Muscle of arm (tissue), 12 donors: Measurements from ENCODE around the gene TTLL11. TPM values are rescaled to one million over a fixed set of nuclear protein-coding genes. Genes with fewer than 3 reads are reported as not detected.

Experiments used
- DNase-seq: peaks from one replicate; pipeline ENCODE4 v3.0.0-alpha.2; 2013
- polyA plus RNA-seq, 12 donors: library from polyadenylated mRNA; unstranded; fragments of 120-200 nt; gene quantifications; one replicate each; pipeline ENCODE4 v1.2.1, GENCODE V29; 2013; ENCODE audit not compliant: insufficient read length in 12 of 12

The TTLL11 gene
- polyA plus RNA-seq, 12 donors: 13.0 to 36.5 (median 27.4) TPM; not detected in 1

DNA sequence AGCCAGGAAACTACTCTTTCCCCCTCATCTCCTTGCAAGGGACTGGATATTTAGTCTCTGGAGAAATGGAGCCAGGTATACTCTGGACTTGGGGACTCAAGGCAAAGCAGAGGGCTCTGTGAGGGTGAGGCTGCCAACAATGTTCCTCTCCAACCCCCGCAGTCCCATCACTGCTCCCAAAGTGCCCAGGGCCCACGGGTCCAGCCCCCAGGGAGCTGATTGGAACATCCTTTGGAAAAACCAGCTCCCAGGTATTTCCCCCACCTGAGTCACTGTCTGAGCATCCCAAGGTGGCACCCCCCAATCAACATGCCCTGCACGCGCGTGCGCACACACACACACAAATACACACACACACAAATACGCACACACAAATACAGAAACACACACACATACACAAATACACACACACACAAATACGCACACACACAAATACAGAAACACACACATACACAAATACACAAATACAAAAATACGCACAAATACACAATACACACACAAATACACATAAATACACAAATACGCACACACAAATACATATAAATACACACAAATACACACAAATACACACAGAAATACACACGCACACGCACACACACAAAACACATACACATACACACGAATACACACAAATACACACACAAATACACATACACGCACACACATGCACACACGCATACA lies 304.3 kb downstream of the TTLL11 start:
- no peak for DNase-seq

DNA sequence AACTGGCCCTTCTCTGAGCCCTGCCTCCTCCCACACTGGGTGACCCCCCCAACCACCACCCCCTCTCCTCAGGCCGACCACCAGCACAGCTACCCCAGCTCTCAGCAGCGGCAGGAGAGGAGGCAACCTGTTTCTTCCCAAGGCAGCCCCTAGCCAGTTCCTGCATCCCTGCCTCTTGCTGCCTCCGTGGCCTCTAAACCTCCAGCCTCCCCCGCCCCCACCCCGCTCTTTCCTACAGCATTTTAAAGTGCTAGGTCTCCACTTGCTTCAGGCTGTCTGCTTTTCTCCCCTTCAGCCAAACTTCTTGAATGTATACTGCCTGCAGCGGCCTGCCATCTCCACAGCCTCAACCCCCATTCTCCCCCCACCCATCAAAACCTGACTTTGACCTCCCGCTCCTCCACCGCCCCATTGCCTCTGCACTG lies 306.1 kb downstream of the TTLL11 start:
- no peak for DNase-seq

DNA sequence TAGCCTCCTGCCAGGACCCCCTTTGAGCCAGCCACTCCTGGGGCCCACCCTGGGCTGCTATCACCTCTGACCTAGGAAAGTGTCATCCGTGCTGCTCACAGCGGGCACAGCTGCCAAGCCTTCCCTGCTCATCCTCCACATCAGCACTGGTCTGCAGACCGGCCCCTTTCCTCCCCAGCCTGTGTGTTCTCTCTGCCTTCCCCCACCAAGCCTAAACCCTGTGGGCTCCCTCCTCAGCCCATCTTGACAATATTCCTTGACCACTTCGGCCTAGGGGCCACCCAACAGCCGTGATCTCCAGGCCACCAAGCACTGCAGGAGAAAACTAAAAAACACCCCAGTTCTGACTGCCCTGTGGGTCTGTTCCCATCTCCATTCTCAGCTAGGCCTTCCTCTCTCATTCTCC lies 306.6 kb downstream of the TTLL11 start:
- no peak for DNase-seq

DNA sequence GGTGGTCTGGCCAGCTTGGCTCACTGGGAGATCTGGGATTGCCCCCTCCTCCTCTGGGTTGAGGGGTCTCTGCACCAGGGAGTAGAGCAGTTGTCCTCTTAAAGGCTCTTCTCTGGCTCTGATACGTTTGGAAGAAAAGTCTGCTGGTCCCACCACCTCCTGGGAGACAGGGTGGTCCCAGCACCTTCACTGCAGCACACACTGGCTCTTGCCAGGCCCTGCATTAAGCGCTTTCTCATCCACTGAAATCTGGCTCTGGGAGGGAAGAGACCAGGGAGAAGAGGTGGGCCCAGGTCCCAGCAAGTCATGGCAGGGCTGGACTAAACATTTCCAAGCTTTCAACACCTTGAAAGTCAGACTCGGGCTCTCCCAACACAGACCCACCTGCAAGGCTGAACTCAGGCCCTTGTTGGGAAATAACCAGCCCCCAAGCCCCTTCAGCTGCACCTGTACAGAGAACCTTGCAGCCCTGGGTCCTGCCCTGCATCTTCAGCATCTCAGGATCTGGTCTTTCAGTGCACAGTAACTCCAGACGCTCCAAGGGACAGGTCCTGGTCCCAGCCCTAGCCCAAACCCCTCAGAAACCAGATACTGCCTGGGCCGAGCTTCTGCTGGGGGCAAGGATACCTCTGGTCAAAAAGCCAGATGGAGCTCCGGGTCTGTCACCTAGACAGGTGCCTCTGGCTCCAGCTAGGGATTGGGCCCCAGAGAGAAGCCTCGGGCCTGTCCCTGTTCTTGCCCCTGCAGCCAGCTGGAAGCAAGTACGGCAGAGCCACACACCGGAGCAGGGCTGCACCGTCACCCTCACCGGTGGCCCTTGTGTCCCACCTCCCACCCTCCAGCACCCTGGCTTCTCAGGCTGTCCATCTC lies 307.2 kb downstream of the TTLL11 start:
- DNase-seq: no peak

DNA sequence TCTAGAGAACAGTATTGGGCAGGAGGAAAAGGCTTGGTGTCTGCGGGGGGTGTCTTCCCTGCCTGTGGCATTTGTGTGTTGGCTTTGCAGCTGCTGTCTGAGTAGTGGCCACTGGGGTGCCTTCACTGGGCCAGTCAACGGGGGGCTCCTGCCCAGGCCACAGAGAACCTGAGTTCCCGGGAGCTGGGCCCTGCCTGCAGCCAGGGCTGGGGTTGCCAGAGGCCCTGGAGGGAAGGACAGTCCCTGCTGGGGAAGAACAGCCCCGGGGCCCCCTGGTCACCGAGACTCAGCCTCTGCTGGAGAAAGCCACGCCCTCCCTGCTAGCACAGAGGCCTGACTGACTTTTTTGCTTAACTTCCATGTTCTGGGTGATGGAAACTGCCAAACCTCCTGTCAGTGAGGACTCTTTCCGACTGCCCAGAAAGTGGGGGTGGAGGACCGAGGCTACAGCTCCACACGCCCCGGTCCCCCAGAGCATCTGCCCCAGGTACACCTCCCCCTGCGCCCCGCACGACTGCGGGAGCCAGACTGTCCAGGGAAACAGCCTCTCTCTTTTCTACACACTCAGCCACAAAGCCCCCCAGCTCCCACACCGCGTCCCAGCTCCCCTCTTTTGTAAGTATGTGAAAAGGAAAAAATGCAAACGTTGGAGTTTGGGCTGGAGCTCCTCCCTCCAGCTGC lies 308.2 kb downstream of the TTLL11 start:
- no peak for DNase-seq

DNA sequence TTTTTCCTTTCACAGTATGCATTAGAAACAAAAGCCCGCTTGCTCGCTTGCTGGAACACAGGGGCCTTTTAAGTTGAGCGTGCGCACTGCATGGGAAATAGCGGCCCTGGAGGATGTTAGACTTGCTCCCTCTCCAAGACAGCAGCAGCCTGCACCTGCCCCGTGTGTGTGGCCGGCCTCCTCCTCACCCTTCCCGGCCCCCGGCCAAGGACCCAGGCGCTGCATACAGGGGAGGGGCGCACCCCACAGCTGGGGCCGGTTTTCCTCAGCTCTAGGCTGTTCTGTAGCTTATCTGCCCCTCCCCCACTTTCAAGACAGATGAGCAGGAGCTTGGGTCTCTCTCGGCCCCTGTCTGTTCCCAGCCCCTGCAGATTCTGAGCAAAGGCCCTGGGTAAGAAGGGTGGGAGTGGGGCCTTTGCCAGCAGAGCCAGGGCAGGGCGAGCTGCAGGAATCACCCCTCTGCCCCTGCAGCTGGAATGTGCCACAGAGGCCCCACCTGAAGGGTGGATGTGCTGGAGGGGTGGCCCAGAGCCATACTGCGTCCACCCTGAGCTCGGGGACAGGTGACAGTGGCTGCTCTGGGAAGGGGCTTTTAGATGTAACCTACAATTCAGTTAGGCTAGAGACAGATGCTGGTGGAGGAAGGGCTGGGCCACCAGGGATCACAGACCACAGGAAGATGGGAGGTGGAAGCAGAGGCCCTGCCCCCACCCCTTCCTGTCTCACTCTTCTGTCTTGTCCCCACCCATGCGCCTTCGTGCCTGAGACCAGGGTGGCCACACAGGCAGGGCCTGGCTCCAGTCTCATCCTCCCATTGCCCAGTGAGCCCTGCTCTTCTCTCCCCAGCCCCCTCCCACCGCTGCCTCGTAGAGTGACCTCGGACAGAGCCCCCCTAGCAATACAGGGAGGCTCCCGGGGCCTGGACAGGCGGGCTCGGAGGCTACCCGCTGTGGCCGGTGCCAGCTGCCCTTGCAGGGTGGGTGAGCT lies 309.3 kb downstream of the TTLL11 start:
- DNase-seq: peak; percentile 46

DNA sequence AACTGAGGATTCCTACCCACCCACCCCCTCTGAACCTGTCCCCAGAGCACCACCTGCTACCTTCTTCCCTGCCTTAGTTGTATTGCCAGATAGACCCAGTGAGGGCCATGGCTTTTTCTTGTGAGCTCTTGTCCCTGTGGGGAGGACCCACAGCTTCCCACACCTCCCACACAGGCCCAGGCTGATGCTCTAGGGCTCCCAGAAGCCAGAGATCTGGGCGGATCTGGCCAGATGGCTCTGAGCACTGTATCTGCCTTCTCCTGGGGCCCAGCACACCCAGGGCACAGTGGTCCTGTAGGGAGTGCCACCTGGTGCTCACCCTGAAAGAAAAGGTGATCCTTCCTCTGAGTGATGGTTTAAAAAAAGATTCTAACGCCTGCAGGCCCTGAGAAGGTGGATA lies 310.0 kb downstream of the TTLL11 start:
- DNase-seq: no peak

DNA sequence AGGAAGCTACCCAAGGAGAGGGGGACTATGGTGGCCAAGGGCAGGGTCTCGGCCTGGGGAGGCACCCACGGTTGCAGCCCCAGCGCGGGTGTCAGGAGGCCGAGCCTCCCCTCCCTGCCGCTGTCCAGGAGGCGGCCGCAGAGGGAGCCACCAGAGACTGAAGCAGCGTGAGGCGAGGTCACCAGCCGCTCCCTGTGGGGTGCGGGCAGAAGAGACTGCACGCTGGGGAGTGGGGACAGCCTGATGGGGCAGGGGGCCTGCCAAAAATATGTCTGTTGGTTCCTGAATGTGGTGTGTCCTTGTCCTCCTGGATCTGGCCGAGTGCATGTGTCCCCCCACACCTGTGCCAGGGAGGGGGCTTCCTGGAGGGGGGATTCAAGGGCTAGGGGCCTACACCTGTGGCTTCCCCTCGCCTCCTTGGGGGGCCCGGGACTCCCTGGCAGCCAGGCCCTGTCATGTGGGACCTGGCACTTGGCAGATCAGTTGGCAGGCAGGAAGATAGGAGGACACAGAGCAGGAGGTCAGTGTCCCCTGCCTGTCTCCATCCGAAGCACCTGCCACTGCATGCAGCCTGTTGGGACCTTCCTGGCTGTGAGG lies 310.5 kb downstream of the TTLL11 start:
- no peak for DNase-seq

DNA sequence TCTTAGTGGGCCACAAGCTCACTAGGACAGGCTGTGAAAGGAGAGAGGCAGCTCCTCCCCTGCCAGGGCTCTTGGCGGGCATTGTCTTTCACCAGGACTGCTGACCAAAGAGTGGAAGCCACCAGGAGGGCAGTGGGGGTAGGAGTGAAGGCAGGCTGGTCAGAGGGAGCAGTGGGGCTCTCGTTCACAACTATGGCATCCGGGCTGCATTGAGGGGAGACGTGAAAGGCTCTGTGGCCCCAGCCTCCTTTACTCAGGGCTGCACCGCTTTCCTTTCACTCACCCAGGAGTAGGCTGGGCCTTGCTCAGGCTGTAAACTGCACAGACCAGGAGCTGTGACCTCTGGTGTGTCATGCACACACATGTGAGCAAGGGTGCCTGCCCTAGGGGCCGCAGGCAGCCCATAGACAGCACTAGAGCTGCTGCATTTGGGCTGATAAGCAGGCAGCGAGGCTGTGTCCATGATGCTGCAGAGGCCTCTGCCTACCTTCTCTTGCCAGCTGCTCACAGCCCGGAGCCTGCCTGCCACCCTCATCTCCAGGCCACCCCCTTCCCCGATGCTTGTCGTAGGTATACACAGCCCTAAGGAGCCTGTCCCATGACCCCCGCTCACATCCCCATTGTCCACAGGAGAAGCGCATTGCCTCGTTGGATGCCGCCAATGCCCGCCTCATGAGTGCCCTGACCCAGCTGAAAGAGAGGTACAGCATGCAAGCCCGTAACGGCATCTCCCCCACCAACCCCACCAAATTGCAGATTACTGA lies 311.2 kb downstream of the TTLL11 start:
- no peak for DNase-seq

DNA sequence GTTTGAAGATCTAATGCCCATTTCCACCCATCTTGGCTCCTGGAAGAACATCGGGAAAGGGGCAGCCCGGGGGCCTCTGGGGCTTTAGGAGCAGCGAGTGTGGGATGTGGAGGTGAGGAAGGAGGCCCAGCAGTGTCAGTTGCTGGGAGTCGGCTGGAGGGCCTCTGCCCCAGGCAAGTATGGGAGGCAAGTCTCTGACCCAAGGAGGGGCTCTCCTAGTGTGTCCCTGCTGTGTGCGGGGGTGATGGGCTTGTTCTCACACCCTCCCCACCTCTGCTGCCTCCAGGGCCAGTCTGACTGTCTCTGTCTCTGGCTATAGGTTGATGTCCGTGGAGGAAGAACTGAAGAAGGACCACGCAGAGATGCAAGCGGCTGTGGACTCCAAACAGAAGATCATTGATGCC lies 312.0 kb downstream of the TTLL11 start:
- DNase-seq: no peak

DNA sequence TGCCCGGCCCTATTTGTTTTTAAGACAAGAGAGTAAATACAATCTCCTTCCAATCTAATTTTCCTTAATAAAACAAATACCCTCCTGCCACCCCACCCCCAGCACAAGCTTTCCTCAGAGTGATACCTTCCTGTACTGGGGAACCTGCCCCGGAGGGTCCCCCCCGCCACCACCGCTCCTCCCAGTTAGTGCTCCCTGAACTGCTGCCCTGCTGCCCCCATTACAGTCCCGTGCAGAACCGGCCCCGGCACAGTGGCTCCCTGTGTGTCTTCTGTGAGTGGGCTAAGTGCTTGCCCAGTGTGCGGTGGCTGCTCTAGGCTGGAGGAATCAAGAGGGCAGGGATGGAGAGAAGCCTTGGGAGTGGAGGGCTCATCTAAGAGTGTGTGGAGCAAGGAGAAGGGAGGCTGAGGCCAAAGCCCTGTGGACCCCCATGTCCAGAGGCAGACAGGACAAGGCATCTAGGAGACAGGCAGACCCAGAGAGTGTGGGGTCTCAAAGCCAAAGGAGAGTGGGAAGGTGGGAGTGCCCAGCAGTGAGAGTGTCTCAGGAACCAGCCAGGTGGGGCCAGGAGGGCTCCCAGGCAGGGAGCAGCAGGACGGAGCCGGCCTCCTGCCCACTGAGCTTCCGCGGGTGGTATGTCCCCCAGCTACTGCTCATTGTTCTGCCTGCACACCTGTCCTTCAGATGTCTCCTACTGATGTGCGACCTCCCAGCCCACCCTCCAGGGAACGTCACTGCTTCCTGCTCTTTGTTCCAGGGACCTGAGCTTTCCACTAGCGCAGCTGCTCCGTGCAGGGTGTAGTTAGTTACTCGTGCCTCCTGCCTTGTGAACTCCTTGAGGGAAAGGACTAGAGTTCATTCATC lies 312.7 kb downstream of the TTLL11 start:
- no peak for DNase-seq

DNA sequence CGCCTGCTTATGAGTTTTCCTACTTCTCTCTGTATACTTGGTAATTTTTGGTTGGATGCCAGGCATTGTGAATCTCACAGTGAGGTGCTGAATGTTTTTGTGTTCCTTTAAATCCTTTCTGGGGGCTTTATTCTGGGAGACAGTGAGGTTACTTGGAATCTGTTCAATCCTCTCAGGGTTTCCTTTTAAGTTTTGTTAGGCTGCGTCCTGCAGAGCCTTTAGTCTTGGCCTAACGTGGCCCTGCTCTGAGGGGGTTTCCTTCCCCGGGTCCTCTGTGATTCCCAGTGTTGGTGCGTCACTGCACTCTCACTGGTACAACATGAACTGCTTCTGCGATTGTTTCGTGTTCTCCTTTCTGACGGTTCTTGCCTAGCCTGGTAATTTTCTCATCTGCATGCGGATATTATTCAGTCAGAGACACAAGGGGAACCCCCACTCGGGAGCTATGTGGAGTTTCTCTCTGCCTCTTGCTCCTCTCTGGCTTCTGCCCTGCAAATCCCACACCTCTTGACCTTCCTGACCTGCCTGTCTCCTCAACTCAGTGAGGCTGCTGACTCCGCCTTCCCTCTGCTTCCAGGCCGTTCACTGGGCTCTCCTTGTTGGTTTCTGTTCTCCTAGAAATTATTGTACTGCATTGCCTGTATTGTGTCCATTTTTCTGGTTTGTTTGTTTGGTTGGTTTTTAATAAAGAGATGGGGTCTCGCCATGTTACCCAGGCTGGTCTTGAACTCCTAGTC lies 313.6 kb downstream of the TTLL11 start:
- no peak for DNase-seq

DNA sequence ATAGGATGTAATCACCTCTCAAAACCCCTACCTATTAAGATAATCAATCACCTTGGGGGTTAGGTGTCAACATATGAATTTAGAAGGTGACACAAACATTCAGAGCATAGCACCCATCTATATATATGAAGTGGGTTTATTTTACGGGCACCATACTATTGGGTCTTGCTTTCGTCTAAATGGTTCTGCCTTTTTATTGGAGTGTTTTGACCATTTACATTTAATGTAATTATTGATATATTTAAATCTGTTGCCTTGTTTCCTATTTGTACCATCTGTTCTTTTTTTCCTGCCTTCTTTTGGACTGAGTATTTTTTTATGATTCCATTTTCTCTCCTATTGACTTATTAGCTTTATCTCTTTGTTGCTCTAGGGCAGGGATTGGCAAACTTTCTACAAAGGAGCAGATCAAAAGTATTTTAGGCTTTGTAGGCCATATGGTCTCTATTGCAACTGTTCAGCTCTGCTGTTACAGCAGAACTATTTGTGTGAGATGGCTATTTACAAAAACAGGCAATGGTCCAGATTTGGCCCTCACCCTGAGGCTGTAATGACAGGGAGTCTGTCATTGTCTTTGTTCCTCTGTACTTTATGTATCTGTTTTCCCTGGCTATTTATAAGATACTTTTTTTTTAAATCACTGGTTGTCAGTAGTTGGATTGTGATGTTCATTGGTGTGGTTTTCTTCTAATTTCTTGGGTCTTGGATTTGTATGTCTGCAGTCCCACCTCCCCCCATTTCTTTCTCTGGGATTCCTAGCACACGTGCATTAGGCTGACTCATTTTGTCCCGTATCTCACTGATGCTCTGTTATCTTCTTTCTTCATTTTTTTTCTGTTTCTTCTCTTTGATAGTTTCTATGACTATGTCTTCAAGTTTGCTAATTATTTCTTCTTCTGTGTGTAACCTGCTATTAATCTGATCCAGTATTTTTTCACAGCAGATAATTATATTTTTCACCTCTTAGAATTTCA lies 314.6 kb downstream of the TTLL11 start:
- DNase-seq: no peak

DNA sequence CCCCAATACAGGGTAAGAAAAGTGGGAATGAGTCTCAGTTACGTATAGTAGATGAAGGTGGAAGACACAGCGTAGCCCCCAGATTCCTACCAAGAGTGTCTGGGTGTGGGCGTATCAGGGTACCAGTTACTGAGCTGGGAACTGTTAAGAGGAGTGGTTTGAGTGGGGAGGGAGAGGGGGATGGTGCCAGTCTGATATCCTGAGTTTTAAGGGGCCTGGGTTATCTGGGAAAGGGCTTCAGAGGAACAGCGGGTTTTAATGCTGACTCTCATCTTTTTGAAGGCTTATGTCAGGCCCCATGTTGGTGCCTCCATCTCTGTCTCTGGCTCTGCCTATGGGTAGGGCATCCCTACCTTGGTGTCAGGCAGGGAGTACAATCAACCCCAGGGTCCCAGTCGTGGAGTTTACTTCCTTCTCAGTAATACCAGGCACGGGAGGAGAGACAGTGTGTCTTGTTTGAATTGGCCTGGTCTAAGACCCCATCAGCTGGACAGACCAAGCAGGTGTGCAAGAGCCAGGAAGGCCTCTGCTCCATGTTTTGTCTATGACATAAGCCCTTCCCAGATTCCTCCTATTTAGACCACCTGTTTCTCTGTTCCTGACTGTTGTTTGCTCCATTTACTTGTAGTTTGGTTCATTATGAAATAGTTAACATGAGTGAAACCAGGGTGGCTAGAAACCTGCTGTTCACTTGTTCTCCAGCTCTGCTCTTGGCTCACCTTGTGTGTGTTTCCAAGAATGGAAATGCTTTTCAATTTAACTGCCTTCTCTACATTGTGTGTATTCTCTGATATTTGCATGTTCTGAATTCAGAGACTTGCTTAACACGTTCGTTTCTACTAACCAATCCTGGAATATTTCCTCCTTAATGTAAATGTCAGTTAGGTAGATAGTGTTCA lies 316.1 kb downstream of the TTLL11 start:
- DNase-seq: no peak

DNA sequence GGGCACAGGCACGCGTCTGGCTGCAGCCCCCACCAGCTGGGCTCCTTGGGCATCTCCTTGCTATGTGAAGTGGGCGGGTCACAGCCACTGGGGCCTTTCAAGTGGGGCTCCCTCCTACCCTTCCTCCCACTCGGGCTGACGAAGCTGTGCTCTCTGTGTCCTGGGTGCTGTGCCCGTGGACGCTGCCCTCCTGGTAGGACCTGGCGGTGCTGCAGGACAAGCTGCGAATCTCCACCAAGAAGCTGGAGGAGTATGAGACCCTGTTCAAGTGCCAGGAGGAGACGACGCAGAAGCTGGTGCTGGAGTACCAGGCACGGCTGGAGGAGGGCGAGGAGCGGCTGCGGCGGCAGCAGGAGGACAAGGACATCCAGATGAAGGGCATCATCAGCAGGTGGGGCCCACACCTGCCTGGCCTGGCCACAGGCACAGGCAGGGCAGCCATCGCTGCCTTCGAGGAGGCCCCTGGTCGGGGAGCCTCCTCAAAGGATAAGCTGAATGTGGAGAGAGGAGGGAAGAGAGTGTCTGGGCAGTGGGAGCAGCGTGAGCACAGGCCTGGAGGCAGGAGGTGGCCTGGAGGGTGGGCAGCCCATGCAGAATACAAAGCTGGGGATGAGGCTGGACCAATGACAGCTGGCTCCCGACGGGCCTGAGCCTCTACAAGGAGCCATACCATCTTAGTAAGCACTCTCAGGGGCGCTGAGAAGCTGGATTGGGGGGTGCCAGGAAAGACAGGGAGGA lies 316.9 kb downstream of the TTLL11 start:
- no peak for DNase-seq
